GM12875 (cell line): ENCODE data around the gene FASTK.
"Not testable (repeated sequence)": the region's sequence is repeated elsewhere in the genome, so short reads cannot be mapped to it uniquely, and the experiment has no call there.

ENCODE experiments used
- H3K4me3 ChIP-seq: one replicate; pipeline ENCODE4 v1.5.1; 2011; ENCODE audit warnings: low read depth, low read length, control low read depth
- CTCF ChIP-seq: IDR thresholded peaks from 2 replicates; pipeline ENCODE4 v1.5.1; 2011; ENCODE audit warnings: low read depth, mild to moderate bottlenecking, control low read depth, inconsistent platforms, low read length, moderate library complexity, borderline replicate concordance; ENCODE audit not compliant: insufficient read depth

Gene FASTK

DNA sequence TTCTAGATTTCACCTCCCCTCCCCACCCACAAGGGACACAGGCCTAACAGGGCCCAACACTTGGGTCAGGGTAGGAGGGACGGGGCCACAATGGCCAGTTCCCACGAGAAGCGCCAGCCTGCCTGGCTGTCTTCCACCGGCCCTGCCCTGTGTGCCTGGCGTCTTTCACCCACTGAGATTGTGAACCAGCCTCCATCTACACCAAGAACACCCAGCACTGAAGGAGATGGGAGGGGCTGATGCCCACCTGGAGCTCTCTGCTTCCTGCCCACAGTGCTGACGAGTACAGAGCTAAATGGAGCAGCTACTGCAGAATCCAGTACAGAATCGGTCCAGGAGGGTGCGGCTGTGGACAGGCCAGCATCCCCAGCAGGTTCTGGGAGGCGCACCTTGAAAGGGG is 34.6 kb downstream of the FASTK start:
- H3K4me3 ChIP-seq, result no peak overlapping the region
- TF ChIP-seq CTCF, result no peak

DNA sequence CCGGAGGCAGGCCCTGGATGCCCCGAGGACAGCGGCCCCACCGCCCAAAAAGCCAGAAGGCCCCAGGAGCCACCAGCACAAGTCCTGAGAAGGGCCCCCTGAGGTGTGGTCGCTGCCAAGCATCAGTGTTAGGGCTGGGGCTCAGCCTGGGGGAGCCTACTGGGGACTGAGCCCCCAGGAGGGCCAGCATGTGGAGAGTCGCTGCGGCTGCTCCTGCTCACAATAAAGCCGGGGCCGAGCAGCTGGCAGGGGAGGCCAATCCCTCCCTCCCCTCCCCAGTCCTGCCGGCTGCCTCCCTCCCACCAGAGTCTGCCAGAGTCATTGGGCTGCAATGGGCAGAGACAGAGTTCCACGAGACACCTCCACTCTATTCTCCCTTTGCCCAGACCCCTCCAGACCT is 35.3 kb downstream of the FASTK start:
- no peak overlapping the region for H3K4me3 ChIP-seq
- TF ChIP-seq CTCF, result no peak

DNA sequence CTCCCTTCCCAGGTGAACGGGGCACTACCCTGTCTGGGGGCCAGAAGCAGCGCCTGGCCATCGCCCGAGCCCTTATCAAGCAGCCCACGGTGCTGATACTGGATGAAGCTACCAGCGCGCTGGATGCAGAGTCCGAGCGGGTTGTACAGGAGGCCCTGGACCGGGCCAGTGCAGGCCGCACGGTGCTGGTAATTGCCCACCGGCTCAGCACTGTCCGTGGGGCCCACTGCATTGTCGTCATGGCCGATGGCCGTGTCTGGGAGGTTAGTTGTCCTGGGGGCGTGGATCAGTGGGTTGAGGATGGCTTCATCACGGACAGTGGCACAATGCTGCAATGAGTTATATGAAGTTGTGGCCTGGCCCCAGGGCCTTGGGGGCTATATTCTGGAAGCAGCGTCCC is 36.6 kb downstream of the FASTK start:
- no peak overlapping the region for H3K4me3 ChIP-seq
- no peak for TF ChIP-seq CTCF

GRCh38 chr7:151043449-151043848 is 37.2 kb downstream of the FASTK start:
- H3K4me3 ChIP-seq, result not testable (repeated sequence)

- TF ChIP-seq CTCF, result no peak
- H3K4me3 ChIP-seq, result no peak overlapping the region
Measured at GRCh38 chr7:151040616-151041375, 39.8 kb downstream of the FASTK start.

- TF ChIP-seq CTCF, result no peak
- no peak overlapping the region for H3K4me3 ChIP-seq
Measured at GRCh38 chr7:151039850-151040548, 40.6 kb downstream of the FASTK start.

DNA sequence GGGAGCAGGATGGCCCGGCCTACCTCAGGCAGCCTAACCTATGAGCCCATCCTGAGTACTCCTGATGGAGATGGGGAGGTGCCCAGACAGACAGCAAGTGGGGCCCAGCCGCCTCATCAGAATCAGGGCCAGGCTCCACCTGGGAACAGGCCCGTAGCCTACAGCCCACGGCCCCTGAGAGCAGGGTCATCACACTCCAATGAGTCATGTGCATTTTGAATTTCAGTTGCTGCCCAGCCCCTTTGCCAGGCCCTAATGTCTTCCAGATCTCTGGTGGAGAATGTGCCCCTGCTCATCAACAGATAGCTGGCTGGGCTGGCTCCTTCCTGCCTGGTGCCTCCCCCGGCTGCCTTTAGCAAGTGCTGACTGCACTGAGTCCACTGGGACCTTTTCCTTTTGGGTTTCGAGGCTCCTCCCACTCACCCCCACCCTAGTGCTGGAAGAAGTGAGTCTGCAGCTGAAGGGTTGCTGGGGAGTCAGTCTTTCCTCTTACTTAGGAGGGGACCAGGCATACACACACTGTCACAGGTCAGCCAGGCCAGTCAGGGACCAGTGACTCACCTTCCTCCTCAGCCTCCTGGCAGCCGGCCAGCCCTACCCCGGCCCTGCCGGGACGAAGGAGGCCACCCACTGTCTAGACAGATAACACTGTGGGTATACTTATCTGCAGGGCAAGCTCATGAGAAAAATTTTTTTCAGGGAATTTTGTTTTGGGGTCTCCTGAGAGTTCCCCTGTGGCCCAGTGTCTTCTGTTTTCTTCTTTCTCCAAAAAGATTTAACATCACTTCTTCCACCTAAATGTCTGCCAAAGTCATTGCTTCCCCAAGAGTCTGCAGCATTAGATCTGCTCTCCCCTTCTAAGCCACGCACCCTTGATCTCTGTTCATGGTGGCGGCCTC is 41.4 kb downstream of the FASTK start:
- TF ChIP-seq CTCF, result no peak
- H3K4me3 ChIP-seq, result no peak overlapping the region
